Measurements from ENCODE around the gene SMURF1. TPM values are rescaled to one million over a fixed set of nuclear protein-coding genes. Genes with fewer than 3 reads are reported as not detected.
"Not testable (repeated sequence)": the region's sequence is repeated elsewhere in the genome, so short reads cannot be mapped to it uniquely, and the experiment has no call there.

The SMURF1 gene
- 27.2 and 27.8 TPM in 2 replicates for total RNA-seq (2014; rRNA removed; shearing (Covaris generic))
- 20.9 and 22.6 TPM in 2 replicates for polyA plus RNA-seq (2015; cell fraction: cytosol; rRNA removed)
- polyA plus RNA-seq (2015; cell fraction: nucleus; rRNA removed), result 38.8 and 42.1 TPM in 2 replicates

- DNase-seq (ENCODE audit: low read depth), result peak; percentile 47
Observed at GRCh38 chr7:99143853-99144672, at the start of gene SMURF1. SMURF1 (minus strand) TSS chr7:99144108; CDS start chr7:99143780, 328 bp downstream.

- no peak for DNase-seq (ENCODE audit: low read depth)
Observed at GRCh38 chr7:99191869-99192596, 48.1 kb upstream of the SMURF1 start.

- no peak for DNase-seq (ENCODE audit: low read depth)
Observed at GRCh38 chr7:99190359-99191009, 46.6 kb upstream of the SMURF1 start.

GRCh38 chr7:99189222-99189621 lies 45.3 kb upstream of the SMURF1 start:
- DNase-seq (ENCODE audit: low read depth), result no peak

- DNase-seq (ENCODE audit: low read depth), result no peak
Observed at GRCh38 chr7:99188221-99188620, 44.3 kb upstream of the SMURF1 start.

GRCh38 chr7:99184532-99185218 lies 40.8 kb upstream of the SMURF1 start:
- DNase-seq (ENCODE audit: low read depth), result no peak

- DNase-seq (ENCODE audit: low read depth), result no peak
Observed at GRCh38 chr7:99180067-99180650, 36.3 kb upstream of the SMURF1 start.

- DNase-seq (ENCODE audit: low read depth), result no peak
Observed at GRCh38 chr7:99177165-99177564, 33.3 kb upstream of the SMURF1 start.

- DNase-seq (ENCODE audit: low read depth), result no peak
Observed at GRCh38 chr7:99173787-99174186, 29.9 kb upstream of the SMURF1 start.

GRCh38 chr7:99171731-99172130 lies 27.8 kb upstream of the SMURF1 start:
- no peak for DNase-seq (ENCODE audit: low read depth)

- no peak for DNase-seq (ENCODE audit: low read depth)
Observed at GRCh38 chr7:99170730-99171074, 26.8 kb upstream of the SMURF1 start.

- no peak for DNase-seq (ENCODE audit: low read depth)
Observed at GRCh38 chr7:99170065-99170729, 26.3 kb upstream of the SMURF1 start.

GRCh38 chr7:99167072-99167471 lies 23.2 kb upstream of the SMURF1 start:
- no peak for DNase-seq (ENCODE audit: low read depth)

- no peak for DNase-seq (ENCODE audit: low read depth)
Observed at GRCh38 chr7:99165816-99166215, 21.9 kb upstream of the SMURF1 start.

- not testable (repeated sequence) for DNase-seq (ENCODE audit: low read depth)
Observed at GRCh38 chr7:99163669-99164068, 19.8 kb upstream of the SMURF1 start.

- DNase-seq (ENCODE audit: low read depth), result no peak
Observed at GRCh38 chr7:99156649-99157048, 12.7 kb upstream of the SMURF1 start.

- no peak for DNase-seq (ENCODE audit: low read depth)
Observed at GRCh38 chr7:99155211-99155610, 11.3 kb upstream of the SMURF1 start.

- DNase-seq (ENCODE audit: low read depth), result no peak
Observed at GRCh38 chr7:99146979-99147378, 3.1 kb upstream of the SMURF1 start.

- DNase-seq (ENCODE audit: low read depth), result no peak
Observed at GRCh38 chr7:99143521-99143852, 421 bp downstream of the SMURF1 start.

GRCh38 chr7:99142727-99143520 lies 984 bp downstream of the SMURF1 start:
- peak; percentile 91 for DNase-seq (ENCODE audit: low read depth)

Measured in HT1080 (cell line).